Activated T-cell treated with anti-CD3 and anti-CD28 coated beads, Interleukin-2, amount 50 U/mL, for 4 hours (primary cell): Measurements from ENCODE around the gene NLE1. TPM values are rescaled to one million over a fixed set of nuclear protein-coding genes. Genes with fewer than 3 reads are reported as not detected.
"Not testable (repeated sequence)": the region's sequence is repeated elsewhere in the genome, so short reads cannot be mapped to it uniquely, and the experiment has no call there.

Experiments used
- ATAC-seq, 2 donors: fragments of 200-7000 bp; cut with Tn5 transposase; one replicate each; pipeline ENCODE4 v1.10.0; 2021
- DNase-seq: peaks from one replicate; pipeline ENCODE4 v3.0.0-alpha.2; 2020
- H3K27me3 Mint-ChIP-seq: one replicate; pipeline ENCODE4 v1.8.0; 2021; ENCODE audit warnings: low read depth, mixed read lengths
- H3K36me3 Mint-ChIP-seq: one replicate; pipeline ENCODE4 v1.8.0; 2022; ENCODE audit warnings: mixed read lengths; ENCODE audit not compliant: insufficient read depth
- H3K4me1 Mint-ChIP-seq: one replicate; pipeline ENCODE4 v1.8.0; 2021; ENCODE audit warnings: low read depth, mixed read lengths
- H3K4me3 Mint-ChIP-seq: one replicate; pipeline ENCODE4 v1.8.0; 2021; ENCODE audit warnings: mild to moderate bottlenecking, moderate library complexity, mixed read lengths
- H3K9me3 Mint-ChIP-seq: one replicate; pipeline ENCODE4 v1.8.0; 2021; ENCODE audit warnings: mixed read lengths
- total RNA-seq, 3 donors: library from RNA; stranded (reverse); gene quantifications; one replicate each; pipeline ENCODE4 v1.2.1, GENCODE V29; 2021

NLE1 gene
- total RNA-seq, 3 donors from 2014 or later = 72.8 to 85.7 (median 85.3) TPM

DNA sequence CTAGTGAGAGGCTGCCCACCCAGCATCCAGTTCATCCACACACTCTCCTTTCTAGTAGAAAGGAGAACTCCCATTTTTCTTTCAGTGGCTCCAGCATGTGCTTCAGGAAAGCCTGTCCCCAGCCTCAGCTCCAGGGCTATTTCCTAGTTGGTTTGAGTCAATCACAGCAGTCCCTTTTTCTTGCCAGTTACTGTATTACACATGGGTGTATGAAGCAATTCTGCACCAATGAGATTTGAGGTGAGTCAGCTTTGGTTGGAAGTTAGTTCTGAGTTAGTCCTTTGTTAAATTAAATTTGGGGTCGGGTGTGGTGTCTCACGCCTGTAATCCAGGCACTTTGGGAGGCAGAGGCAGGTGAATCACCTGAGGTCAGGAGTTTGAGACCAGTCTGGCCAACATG lies 47.2 kb downstream of the NLE1 start:
- ATAC-seq = peak in 1 of 2 donors; percentile 32
- Mint-ChIP-seq H3K4me1 (peaks cover 12% of the 10 kb centered on the region), H3K9me3 (no peaks in the 10 kb centered on the region), H3K4me3 (no peak overlapping the region), H3K27me3 (no peaks in the 10 kb centered on the region), H3K36me3 (peaks cover 7% of the 10 kb centered on the region)
- DNase-seq = no peak

DNA sequence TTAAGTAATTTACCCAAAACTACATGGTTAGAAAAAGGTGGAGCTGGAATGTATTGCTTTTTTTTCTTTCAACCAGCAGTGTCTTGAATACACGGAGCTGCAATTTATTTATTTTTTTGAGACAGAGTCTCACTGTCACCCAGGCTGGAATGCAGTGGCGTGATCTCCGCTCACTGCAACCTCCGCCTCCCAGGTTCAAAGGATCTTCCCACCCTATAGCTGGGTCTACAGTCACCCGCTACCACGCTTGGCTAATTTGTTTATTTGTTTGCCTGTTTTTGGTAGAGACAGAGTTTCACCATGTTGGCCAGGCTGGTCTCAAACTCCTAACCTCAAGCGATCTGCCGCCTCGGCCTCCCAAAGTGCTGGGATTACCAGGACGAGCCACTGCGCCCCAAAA lies 51.4 kb downstream of the NLE1 start:
- H3K4me3 Mint-ChIP-seq = peak overlapping the region; percentile 46

DNA sequence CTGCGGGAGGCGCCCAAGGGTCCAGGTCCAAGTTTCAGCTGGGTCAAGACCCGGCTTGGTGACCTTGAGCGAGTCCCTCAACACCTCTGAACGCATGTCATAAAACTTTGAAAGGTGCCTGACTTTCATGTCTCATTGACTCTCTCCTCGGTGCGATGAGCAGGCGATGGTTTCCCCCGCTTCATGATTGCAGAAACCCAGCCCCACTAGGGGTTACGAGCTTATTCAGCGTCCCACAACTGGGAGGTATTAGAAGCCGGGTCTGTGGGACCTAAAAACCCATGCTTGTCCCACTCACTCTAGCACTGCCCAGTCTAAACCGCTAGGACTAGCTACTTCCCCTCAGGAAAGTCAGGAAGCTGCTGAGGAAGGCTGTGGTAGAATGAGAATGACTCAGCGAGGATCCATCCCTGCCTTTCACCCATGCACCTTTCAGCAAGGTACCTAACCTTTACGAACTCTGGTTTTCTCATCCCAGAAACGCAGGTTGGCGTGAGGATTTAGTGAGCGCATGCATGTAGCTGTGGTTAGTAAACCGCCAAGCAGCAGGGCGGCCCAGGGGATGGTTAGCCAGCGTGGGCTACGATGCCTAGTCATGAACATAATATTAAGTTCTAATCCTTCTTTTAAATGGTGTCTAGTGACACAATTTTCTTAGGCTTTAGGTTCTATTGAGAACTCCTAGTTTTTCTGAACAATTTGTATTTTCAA lies 52.4 kb downstream of the NLE1 start:
- H3K9me3 Mint-ChIP-seq = no peaks in the 10 kb centered on the region

More for the DNA sequence above, 51.4 kb downstream of the NLE1 start:
- peaks cover 38% of the 10 kb centered on the region for H3K4me1 Mint-ChIP-seq
- ATAC-seq, H3K36me3 Mint-ChIP-seq, DNase-seq, H3K9me3 Mint-ChIP-seq, H3K27me3 Mint-ChIP-seq: not testable (repeated sequence)

DNA sequence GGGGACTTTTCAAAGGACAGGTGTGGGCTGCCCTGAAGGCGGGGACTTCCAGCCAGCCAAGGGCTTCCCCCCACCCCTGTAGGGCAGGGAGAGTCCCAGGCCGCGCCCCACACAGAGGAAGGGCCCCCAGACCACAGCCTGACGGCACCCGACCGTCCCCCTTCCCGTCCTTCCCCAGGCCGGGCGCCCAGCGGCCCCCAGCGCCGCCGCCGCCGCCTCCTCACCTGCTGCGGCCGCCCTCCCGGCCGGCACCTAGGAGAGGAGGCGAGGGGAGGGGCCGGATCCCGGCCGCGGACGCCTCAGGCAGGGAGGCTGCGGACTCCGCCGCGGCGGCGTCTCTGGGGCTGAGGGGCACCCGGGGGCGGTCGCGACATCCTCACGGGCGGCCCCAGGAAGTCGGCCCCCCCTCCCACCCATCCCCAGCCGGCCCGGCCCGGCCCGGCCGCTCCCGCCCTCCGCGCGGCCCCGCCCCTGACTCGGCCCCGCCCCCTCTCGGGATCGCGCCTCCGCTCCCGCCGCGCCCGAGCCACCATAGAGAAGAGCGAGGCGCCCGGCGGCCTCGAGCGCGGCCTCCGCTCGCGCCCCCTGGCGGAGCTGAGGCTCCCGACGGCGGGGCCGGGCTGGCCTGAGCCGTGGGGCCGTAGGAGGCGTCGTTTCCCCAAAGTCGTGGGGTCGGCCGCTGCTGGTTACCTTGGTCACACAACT lies 53.1 kb downstream of the NLE1 start:
- DNase-seq (peak; percentile 88), ATAC-seq (peak; percentile 79)
- peak overlapping the region; percentile 93 for H3K4me3 Mint-ChIP-seq
- no peaks in the 10 kb centered on the region for H3K27me3 Mint-ChIP-seq
- no peaks in the 10 kb centered on the region for H3K9me3 Mint-ChIP-seq
- H3K4me1 Mint-ChIP-seq = peaks cover 48% of the 10 kb centered on the region
- H3K36me3 Mint-ChIP-seq = peaks cover 3% of the 10 kb centered on the region

More for the DNA sequence above, 52.4 kb downstream of the NLE1 start:
- Mint-ChIP-seq H3K4me3 (peak overlapping the region; percentile 86), H3K36me3 (peaks cover 3% of the 10 kb centered on the region), H3K27me3 (no peaks in the 10 kb centered on the region), H3K4me1 (peaks cover 47% of the 10 kb centered on the region)
- peak; percentile 55 for DNase-seq
- ATAC-seq = peak; percentile 49 to 50

DNA sequence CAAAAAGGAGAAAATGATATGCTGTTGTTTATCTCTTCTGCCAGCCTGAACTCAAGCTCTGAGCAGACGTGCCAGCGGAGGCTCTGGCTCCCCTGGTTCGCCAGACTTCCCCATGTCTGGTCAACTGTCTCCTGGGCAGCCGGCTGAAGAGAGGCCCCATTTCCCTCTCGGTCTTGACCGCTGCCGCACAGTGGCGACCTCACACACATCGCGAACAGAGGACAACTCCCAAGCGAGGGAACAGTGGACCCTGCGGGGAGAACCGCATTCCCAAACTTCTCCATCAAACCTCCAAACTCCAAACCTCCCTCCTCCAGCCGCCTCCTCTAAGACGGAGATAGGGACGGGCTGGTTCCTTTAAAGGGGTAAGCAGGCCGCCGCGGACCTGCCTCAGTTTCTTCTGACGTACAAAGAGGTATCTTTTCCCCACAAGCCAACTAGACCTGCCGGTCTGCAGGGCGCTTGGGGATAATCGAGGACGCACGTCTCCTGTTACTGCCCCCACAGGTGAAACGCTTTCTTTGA lies 53.7 kb downstream of the NLE1 start:
- DNase-seq (no peak), ATAC-seq (no peak)
- no peaks in the 10 kb centered on the region for H3K27me3 Mint-ChIP-seq
- H3K4me1 Mint-ChIP-seq = peaks cover 53% of the 10 kb centered on the region
- peak overlapping the region; percentile 93 for H3K4me3 Mint-ChIP-seq
- H3K36me3 Mint-ChIP-seq = peaks cover 3% of the 10 kb centered on the region
- no peaks in the 10 kb centered on the region for H3K9me3 Mint-ChIP-seq

DNA sequence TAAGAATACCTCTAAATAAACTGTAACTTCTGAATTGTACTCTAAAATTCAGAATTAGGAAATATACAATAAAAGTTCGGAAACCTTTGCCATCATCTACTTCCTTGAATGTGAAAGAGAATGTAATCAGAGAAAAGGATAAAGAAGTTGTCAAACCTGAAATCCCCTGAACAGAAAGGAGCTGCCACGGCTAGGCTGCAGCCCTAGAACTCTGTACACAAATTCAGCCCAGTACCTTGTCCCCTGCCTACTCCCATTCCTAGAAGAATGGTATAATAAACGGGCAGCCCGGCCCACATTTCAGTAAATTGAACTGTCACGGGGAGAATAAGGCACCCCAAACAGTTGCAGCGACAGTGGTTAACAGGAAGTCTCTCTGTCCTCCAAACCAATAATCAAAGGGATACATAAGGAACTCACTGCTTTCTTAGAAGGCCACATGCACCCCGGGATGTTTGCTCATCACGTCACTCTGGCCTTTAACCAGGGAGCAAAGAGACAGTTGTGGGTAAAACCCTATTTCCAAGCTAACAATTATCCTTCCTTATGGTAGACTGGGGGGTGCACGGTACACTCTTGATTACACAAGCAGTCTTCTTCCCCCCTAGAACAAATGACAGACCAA lies 54.3 kb downstream of the NLE1 start:
- Mint-ChIP-seq H3K27me3 (no peaks in the 10 kb centered on the region), H3K36me3 (peaks cover 3% of the 10 kb centered on the region), H3K4me3 (peak overlapping the region; percentile 93), H3K4me1 (peaks cover 59% of the 10 kb centered on the region), H3K9me3 (no peaks in the 10 kb centered on the region)
- peak; percentile 20 for DNase-seq
- ATAC-seq = no peak

DNA sequence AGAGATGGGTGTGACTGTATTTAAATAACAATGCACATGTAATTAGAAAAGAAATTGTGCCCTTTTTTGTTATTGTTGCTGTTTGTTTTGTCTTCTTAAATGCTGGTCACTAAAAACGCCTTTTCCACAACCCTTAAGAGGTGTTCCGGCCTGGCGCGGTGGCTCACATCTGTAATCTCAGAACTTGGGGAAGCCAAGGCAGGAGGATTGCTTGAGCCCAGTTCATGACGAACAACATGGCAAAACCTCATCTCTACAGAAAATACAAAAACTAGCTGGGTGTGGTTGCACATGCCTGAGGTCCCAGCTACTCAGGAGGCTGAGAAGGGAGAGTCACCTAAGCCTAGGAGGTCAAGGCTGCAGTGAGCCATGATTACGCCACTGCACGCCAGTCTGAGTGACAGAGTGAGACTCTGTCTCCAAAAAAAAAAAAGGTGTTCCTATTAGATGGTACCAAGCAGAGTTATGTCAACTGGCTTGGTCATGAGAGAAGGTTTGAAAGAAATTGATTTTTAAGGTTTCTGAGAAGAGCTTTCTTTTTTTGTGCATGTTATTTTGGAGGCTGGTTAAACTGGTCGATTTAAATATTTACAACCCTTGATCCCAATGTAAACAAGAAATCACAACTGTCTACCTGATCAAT lies 55.1 kb downstream of the NLE1 start:
- Mint-ChIP-seq H3K27me3 (no peaks in the 10 kb centered on the region), H3K4me3 (peak overlapping the region; percentile 93), H3K36me3 (peaks cover 3% of the 10 kb centered on the region), H3K4me1 (peaks cover 67% of the 10 kb centered on the region), H3K9me3 (no peaks in the 10 kb centered on the region)
- ATAC-seq (no peak), DNase-seq (no peak)

DNA sequence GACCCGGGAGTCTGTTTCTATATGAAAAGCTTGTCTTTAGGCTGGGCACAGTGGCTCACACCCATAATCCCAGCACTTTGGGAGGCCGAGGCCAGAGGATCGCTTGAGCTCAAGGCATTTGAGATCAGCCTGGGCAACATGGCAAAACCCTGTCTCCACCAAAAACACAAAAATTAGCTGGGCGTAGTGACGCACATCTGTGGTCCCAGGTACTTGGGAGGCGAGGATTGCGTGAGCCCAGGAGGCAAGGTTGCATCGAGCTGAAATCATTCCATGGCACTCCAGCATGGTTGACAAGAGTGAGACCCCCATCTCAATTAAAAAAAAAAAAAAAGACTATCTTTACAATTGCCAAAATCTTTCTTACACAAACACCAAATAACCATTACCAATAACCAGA lies 55.9 kb downstream of the NLE1 start:
- Mint-ChIP-seq H3K4me1 (peaks cover 73% of the 10 kb centered on the region), H3K27me3 (no peaks in the 10 kb centered on the region), H3K36me3 (peaks cover 3% of the 10 kb centered on the region), H3K9me3 (no peaks in the 10 kb centered on the region), H3K4me3 (peak overlapping the region; percentile 93)
- DNase-seq (no peak), ATAC-seq (no peak)

DNA sequence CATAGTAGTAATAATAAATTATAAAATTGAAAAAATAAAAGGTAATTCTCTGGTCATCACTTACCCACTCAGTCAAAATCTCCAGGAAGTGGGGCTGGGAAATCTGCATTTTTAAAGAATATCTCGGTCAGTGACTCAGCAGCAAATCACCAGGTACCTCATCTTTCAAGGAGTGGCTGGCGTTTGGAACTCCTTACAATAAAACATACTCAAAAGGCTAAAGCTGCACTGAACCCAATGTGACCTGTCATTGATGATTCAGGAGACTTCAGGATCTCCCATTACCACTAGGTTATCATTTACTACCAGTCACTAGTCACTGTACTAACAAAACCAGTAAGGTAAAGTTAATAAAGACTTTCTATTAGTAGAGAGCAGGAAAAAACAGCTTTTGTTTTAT lies 57.1 kb downstream of the NLE1 start:
- Mint-ChIP-seq H3K4me1 (peaks cover 77% of the 10 kb centered on the region), H3K9me3 (no peaks in the 10 kb centered on the region), H3K36me3 (peaks cover 3% of the 10 kb centered on the region), H3K4me3 (peak overlapping the region; percentile 13), H3K27me3 (no peaks in the 10 kb centered on the region)
- DNase-seq (no peak), ATAC-seq (no peak)

DNA sequence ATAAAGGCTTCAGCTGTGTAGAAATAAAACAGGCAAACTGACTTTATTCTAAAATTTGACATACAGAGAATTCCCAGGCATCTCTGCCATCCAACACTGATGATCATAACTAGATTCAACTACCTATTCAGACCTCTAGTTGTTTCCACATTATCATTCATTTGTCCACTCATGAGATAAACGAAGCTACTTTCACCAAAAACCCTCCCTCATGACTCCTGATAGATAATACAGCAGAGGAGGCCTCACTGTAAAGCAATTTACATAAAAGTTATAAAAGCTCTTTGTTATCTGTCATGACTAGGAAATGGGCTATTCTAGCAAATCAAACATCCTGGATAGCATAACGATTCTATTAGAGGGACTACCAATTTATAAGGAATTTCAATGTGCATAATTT lies 59.0 kb downstream of the NLE1 start:
- DNase-seq (no peak), ATAC-seq (no peak)
- no peaks in the 10 kb centered on the region for H3K27me3 Mint-ChIP-seq
- peaks cover 82% of the 10 kb centered on the region for H3K4me1 Mint-ChIP-seq
- peak overlapping the region; percentile 43 for H3K4me3 Mint-ChIP-seq
- peaks cover 3% of the 10 kb centered on the region for H3K36me3 Mint-ChIP-seq
- H3K9me3 Mint-ChIP-seq = no peaks in the 10 kb centered on the region

DNA sequence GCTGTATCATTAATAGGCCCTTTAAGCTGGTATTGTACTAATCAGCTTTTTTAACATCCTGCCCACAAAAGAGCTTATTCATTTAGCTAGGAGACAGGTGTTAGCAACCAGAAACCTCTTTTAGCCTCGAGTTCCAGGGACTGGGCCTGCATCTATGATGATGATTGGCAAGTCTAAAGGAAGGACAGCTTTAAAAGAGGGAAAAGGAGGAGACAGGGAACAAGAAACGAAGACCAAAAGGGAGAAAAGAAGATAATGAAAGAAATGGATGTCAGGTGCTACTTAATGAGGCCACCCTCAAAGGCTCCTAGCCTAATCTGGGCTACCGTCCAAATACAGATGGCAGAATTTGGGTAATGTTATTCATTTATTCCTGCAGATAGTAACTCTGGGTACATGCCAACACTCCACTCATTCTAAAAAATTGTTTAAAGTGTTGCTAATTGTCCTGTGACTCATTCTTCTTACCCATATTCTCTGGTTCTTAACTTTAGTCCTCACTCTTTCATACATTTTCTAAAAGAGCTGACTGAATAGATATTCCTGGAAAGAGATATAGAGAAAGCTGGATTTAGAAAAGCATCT lies 59.9 kb downstream of the NLE1 start:
- Mint-ChIP-seq H3K9me3 (no peaks in the 10 kb centered on the region), H3K27me3 (no peaks in the 10 kb centered on the region), H3K4me1 (peaks cover 81% of the 10 kb centered on the region), H3K36me3 (peaks cover 5% of the 10 kb centered on the region), H3K4me3 (peak overlapping the region; percentile 63)
- no peak for DNase-seq
- ATAC-seq = peak; percentile 55 to 72

DNA sequence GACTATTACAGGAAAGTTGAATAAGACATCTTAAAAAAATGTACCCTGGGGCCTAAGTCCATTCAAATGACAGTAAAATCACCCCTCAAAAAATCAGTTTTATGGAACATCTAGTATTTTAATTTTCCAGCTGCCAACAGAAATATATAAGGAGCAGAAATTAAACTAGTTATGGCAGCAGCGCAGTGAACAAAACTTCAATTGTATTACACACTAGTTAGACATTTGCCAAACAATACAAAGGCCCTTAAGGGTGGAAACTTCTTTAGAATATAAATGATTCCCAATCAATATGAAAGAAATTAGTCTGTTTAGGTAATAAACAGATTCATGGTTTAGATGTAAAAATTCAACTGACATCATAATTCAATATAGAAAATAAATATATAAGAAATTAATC lies 60.5 kb downstream of the NLE1 start:
- Mint-ChIP-seq H3K4me3 (no peak overlapping the region), H3K4me1 (peaks cover 80% of the 10 kb centered on the region), H3K27me3 (no peaks in the 10 kb centered on the region), H3K36me3 (peaks cover 5% of the 10 kb centered on the region), H3K9me3 (no peaks in the 10 kb centered on the region)
- DNase-seq = no peak
- ATAC-seq = no peak

DNA sequence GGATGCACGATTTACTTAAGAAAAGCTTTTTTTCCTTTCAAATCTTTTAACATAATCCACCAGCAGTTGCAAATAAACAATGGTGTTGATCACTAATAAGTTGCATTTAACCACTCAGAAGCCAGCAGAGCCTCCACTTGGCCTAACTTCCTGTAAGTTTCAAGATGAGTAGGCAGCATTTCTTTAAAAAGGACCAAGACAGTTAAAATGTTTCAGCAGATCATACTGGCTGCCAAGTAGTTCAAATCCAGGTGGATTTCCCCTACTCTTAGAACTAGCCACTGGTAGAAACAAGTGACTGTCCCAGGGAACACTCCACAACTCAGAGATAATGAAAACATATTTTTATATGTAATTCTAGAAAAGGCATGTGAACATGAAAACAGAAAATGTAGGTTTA lies 61.6 kb downstream of the NLE1 start:
- ATAC-seq = peak in 1 of 2 donors; percentile 19

More for the DNA sequence above, 61.6 kb downstream of the NLE1 start:
- H3K4me3 Mint-ChIP-seq = no peak overlapping the region
- peaks cover 5% of the 10 kb centered on the region for H3K36me3 Mint-ChIP-seq
- H3K27me3 Mint-ChIP-seq = no peaks in the 10 kb centered on the region
- no peak for DNase-seq
- no peaks in the 10 kb centered on the region for H3K9me3 Mint-ChIP-seq
- H3K4me1 Mint-ChIP-seq = peaks cover 71% of the 10 kb centered on the region
